Cardiac fibroblast (primary cell): ENCODE measurements around the gene LIN28B.
"Not testable (repeated sequence)": the region's sequence is repeated elsewhere in the genome, so short reads cannot be mapped to it uniquely, and the experiment has no call there.

Experiments
- DNase-seq, 2 donors: peaks; one replicate each; pipeline versions ENCODE4 v3.0.0 to v3.0.0-alpha.2; 2010; ENCODE audit warnings: low read depth in 2 of 2
- H3K4me3 ChIP-seq, 2 donors: replicated peaks in 1 of 2; 1 replicate in 1 of 2; 2 replicates in 1 of 2; pipeline ENCODE4 v1.5.1; 2011; ENCODE audit warnings: low read depth in 2 of 2, low read length in 2 of 2, mild to moderate bottlenecking in 2 of 2, moderate library complexity in 1 of 2
- CTCF ChIP-seq: IDR thresholded peaks from one replicate; pipeline ENCODE4 v1.5.1; 2011; ENCODE audit warnings: low read depth, mild to moderate bottlenecking, low read length, inconsistent platforms

LIN28B gene

DNA sequence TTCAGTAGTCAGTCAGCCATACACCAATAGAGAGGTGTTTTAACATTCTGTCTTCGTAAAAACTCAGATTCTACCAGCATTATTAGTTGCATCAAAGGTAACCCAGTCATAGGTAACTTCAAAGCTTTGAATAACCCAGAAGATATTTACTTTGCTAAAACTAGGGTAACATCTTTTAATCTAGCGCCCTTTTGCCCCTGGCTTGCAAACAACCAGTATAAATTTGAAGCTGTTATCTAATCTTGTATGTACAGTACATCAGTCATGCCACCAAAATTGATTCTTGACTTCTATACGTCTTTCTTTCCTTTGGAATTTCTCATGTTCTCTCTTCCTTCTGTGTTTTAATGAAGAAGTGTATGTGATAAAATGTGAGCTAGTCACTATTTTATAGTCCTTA, 109.3 kb downstream of the LIN28B start:
- H3K4me3 ChIP-seq, result no peak overlapping the region
- no peak for TF ChIP-seq CTCF
- DNase-seq, result no peak

DNA sequence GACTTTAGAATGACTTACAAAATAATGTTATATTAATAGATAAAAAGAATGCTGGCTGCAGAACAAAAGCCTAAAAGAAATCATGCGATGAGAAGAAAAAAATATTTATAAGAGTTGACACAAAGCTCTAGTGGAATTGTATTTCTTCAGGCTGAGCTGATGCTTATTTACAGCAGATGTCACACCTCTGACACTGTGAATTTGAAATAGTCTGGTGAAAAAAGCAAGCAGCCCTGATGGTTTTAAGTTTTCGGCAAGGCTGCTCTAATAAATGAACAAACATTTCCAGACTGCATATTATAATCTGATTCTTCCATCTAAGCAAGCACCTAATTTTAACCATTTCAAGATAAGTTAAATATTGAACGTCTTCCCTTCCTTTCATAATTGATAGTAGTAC, 109.9 kb downstream of the LIN28B start:
- DNase-seq, result no peak
- no peak overlapping the region for H3K4me3 ChIP-seq
- no peak for TF ChIP-seq CTCF

DNA sequence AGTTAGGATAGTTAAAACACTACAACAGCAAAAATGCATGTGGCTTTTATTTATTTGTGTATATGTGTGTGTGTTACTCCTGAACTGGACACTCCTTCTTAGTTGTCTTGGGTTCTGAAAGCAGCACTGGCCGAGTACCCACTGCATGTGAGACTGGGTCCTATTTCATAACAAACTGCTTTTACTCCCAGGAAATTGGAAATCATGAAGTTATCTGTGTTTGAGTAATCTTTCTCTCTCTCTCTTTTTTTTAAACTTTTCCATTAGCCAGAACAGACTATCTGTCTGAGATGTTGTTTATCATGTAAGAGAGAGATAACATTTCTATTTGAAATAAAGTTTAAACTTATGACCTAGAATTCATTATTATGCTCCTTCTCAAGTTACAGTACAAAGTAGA, 110.4 kb downstream of the LIN28B start:
- TF ChIP-seq CTCF, result no peak
- no peak overlapping the region for H3K4me3 ChIP-seq
- no peak for DNase-seq

DNA sequence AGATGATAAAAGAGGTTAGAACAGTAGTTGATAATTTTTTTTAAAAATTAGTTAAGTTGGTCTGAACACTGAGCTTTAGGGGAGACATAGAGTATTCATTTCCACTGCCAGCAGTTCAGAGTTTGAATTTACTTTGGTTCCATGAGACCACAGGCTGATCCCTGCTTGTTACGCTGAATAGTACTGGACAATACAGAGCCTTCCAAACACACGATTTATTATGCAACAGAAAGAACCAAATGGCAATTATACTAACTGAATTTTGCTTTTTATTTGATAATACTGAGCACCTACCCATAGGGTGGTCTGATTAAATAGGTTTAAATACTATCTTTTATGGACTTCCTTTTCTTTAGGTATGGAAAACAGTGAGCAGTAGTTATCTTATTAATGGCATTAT, 111.5 kb downstream of the LIN28B start:
- no peak for DNase-seq
- no peak for TF ChIP-seq CTCF
- no peak overlapping the region for H3K4me3 ChIP-seq

DNA sequence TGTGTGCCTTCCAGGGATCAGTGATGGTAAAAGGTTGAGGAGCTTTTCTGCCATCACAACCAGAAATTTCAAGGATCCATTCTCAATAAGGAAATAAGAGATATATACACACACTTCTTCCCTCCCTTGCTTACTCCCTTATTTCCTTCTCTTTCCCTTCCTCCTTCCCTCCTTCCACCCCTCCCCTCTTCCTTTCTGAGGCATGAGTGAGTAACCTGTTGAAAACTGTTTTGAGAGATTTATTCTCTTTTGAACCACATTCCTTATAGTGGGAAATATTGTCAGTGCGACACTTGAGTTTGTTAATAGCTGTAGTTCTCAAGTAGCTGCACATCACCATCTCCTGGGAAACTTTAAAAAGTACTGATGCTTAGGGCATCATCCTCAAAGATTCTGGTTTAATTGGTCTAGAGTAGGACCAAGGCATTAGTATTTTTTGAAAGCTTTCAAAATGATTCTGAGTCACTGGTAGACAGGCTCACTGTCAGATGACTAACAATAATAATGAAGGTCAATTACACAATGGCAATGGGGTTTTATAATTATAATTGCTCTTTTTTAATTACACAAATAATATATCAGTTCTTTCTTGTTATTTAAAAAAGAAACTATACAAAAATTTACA, 113.0 kb downstream of the LIN28B start:
- DNase-seq, result peak in 1 of 2 donors; percentile 27
- H3K4me3 ChIP-seq, result no peak overlapping the region
- TF ChIP-seq CTCF, result no peak

DNA sequence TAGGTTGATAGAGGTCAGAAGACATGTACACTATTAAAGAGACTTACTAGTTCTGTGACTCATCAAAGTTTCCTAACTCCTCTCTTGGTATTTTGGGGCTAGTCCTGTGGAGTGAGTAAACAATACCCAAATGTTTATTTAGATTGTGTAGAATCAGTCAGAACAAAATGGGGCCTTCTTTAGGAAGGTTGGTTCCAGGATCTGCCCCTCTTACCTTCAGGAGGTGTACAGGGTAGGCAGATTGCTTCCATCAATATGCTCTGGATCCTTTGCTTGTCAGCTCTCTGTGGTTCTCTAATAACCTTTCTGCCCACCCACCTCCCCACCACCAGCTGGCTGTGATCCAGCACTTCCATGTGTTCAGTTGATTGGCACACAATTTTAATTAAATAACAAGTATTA, 115.9 kb downstream of the LIN28B start:
- DNase-seq, result peak in 1 of 2 donors; percentile 71
- no peak overlapping the region for H3K4me3 ChIP-seq
- no peak for TF ChIP-seq CTCF

DNA sequence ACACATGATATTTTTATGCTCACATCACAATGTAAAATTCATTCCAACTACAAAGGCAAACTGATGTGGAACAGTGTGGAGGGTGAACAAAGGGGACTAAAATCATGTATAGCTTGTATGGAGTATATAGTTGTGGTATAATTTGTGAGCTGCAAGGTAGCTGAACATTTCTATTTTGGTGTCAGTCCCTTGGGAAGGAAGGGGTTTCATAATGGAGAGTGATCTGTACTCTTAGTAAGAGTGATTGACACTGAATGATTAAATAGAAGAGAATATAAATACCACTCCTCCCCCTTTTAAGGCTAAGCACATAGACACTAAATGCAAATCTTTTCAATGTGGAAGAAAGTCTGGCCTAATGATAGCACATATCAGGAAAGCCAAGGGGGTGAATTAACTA, 118.3 kb downstream of the LIN28B start:
- no peak for TF ChIP-seq CTCF
- no peak overlapping the region for H3K4me3 ChIP-seq
- DNase-seq, result no peak

- DNase-seq, result peak in 1 of 2 donors; percentile 13
- not testable (repeated sequence) for H3K4me3 ChIP-seq
Observed at GRCh38 chr6:105076418-105076817, 119.5 kb downstream of the LIN28B start.
